HG02571 (cell line): ENCODE measurements around the gene PGP.

ENCODE experiments used
- ATAC-seq: cut with Tn5 transposase; IDR thresholded peaks from one replicate; pipeline ENCODE4 v1.9.1; 2021; ENCODE audit warnings: mild to moderate bottlenecking, moderate library complexity; ENCODE audit not compliant: unreplicated experiment

The PGP gene

GRCh38 chr16:2237493-2238149, 23.0 kb upstream of the PGP start:
- ATAC-seq: no peak

- ATAC-seq: no peak
These were observed 22.5 kb upstream of the PGP start for GRCh38 chr16:2237102-2237482.

- ATAC-seq: no peak
These were observed 21.9 kb upstream of the PGP start, which contains the start of gene DNASE1L2 for GRCh38 chr16:2236337-2237101. TSS of gene DNASE1L2 (plus strand) at chr16:2236444. CDS start at chr16:2236817, 373 bp downstream.

- ATAC-seq: no peak
These were observed 21.2 kb upstream of the PGP start for GRCh38 chr16:2235695-2236336.

GRCh38 chr16:2235234-2235651, 20.6 kb upstream of the PGP start:
- ATAC-seq: no peak

- no peak for ATAC-seq
These were observed 20.2 kb upstream of the PGP start for GRCh38 chr16:2234813-2235170.

GRCh38 chr16:2233872-2234812, 19.5 kb upstream of the PGP start:
- no peak for ATAC-seq

- no peak for ATAC-seq
These were observed 18.6 kb upstream of the PGP start for GRCh38 chr16:2233046-2233775.

GRCh38 chr16:2232094-2232990, 17.7 kb upstream of the PGP start:
- ATAC-seq: no peak

GRCh38 chr16:2231016-2231931, 16.6 kb upstream of the PGP start:
- ATAC-seq: no peak

GRCh38 chr16:2230376-2230775, 15.7 kb upstream of the PGP start:
- ATAC-seq: no peak

GRCh38 chr16:2229632-2230250, 15.1 kb upstream of the PGP start:
- ATAC-seq: no peak

GRCh38 chr16:2229091-2229490, 14.5 kb upstream of the PGP start:
- ATAC-seq: no peak

- no peak for ATAC-seq
These were observed 13.7 kb upstream of the PGP start for GRCh38 chr16:2228161-2228824.

GRCh38 chr16:2226918-2227317, 12.3 kb upstream of the PGP start:
- no peak for ATAC-seq

- ATAC-seq: no peak
These were observed 11.7 kb upstream of the PGP start for GRCh38 chr16:2226245-2226793.

- peak; percentile 15 for ATAC-seq
These were observed 9.4 kb upstream of the PGP start for GRCh38 chr16:2223942-2224486.
